Parathyroid adenoma (tissue), 2 donors: ENCODE measurements around the gene GPC6.
"Not testable (repeated sequence)": the region's sequence is repeated elsewhere in the genome, so short reads cannot be mapped to it uniquely, and the experiment has no call there.

Experiments
- H2AFZ ChIP-seq: fragments of 300-600 bp; sonication (generic); one replicate; pipeline ENCODE4 v1.7.0; 2017; ENCODE audit warnings: antibody characterized with exemption, mild to moderate bottlenecking
- H3K27ac ChIP-seq: fragments of 300-600 bp; sonication (generic); one replicate; pipeline ENCODE4 v1.7.0; 2017
- H3K27me3 ChIP-seq: fragments of 300-600 bp; sonication (generic); one replicate; pipeline ENCODE4 v1.7.0; 2017; ENCODE audit warnings: low read length; ENCODE audit not compliant: control insufficient read depth, insufficient read depth
- H3K36me3 ChIP-seq: fragments of 300-600 bp; sonication (generic); one replicate; pipeline ENCODE4 v1.7.0; 2017; ENCODE audit warnings: low read length; ENCODE audit not compliant: control insufficient read depth, insufficient read depth
- H3K4me1 ChIP-seq: fragments of 300-600 bp; sonication (generic); one replicate; pipeline ENCODE4 v1.7.0; 2017; ENCODE audit warnings: control low read depth
- H3K4me2 ChIP-seq: fragments of 300-600 bp; sonication (generic); one replicate; pipeline ENCODE4 v1.7.0; 2017; ENCODE audit warnings: low read length
- H3K4me3 ChIP-seq: fragments of 300-600 bp; sonication (generic); one replicate; pipeline ENCODE4 v1.7.0; 2017; ENCODE audit warnings: low read depth, low read length
- H3K79me2 ChIP-seq: fragments of 300-600 bp; sonication (generic); one replicate; pipeline ENCODE4 v1.7.0; 2017; ENCODE audit warnings: control low read depth
- H3K9ac ChIP-seq: fragments of 300-600 bp; sonication (generic); one replicate; pipeline ENCODE4 v1.7.0; 2017; ENCODE audit warnings: mild to moderate bottlenecking
- H3K9me3 ChIP-seq: fragments of 300-600 bp; sonication (generic); one replicate; pipeline ENCODE4 v1.7.0; 2017; ENCODE audit warnings: low read length; ENCODE audit not compliant: control insufficient read depth
- TF ChIP-seq, protein P1 (sequence below): fragments of 300-600 bp; sonication (generic); IDR thresholded peaks from one replicate; pipeline ENCODE4 v1.7.0; 2017; ENCODE audit warnings: antibody characterized with exemption, mild to moderate bottlenecking
- donor health status: primary hyperparathyroidism.

The GPC6 gene

DNA sequence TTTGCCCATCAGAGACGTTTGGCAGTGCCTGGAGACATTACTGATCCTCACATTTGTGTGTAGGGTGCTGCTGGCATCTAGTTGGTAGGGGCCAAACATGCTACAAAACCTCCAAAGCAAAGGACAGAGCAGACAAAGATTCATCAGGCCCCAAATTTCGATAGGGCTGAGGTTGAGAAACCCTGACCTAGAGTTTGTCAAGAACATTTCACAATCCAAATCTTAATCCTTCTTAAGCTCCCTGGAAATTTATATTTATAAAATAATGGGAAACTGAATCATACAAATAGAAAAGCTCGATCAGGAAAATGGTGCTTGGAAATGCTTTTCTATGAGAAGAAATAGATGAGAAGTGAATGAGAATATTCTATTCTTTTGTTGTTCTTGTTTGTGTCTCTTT, 979.3 kb downstream of the GPC6 start:
- Histone ChIP-seq H2AFZ (no peak overlapping the region), H3K36me3 (no peaks in the 10 kb centered on the region), H3K27ac (no peak overlapping the region), H3K9ac (no peak overlapping the region), H3K4me3 (no peak overlapping the region), H3K4me1 (peaks cover 5% of the 10 kb centered on the region), H3K79me2 (no peaks in the 10 kb centered on the region), H3K9me3 (no peaks in the 10 kb centered on the region), H3K4me2 (no peak overlapping the region), H3K27me3 (no peaks in the 10 kb centered on the region)
- TF ChIP-seq, protein P1, sequence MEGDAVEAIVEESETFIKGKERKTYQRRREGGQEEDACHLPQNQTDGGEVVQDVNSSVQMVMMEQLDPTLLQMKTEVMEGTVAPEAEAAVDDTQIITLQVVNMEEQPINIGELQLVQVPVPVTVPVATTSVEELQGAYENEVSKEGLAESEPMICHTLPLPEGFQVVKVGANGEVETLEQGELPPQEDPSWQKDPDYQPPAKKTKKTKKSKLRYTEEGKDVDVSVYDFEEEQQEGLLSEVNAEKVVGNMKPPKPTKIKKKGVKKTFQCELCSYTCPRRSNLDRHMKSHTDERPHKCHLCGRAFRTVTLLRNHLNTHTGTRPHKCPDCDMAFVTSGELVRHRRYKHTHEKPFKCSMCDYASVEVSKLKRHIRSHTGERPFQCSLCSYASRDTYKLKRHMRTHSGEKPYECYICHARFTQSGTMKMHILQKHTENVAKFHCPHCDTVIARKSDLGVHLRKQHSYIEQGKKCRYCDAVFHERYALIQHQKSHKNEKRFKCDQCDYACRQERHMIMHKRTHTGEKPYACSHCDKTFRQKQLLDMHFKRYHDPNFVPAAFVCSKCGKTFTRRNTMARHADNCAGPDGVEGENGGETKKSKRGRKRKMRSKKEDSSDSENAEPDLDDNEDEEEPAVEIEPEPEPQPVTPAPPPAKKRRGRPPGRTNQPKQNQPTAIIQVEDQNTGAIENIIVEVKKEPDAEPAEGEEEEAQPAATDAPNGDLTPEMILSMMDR = no peak

DNA sequence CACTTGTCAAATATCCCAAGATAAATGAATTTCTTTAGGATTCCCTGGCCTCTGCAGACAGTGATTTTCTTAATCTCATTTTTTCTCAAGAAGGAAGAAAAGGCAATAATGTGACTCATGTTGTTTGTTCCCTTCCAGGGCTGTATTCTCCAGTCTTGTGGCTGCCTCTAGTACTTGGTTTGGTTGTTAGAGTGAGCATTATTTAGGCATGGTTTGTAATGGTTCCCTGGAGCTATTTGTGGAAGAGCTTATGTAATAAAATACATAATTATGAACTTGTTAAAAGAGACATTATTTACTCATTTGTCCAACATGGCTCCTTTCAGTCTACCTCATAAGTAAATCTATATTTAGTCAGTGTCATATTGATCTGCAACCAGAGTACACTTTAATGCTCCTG, 982.5 kb downstream of the GPC6 start:
- no peak overlapping the region for H3K27ac ChIP-seq
- H3K9me3 ChIP-seq = no peaks in the 10 kb centered on the region
- H3K79me2 ChIP-seq = no peaks in the 10 kb centered on the region
- H3K4me2 ChIP-seq = no peak overlapping the region
- no peaks in the 10 kb centered on the region for H3K36me3 ChIP-seq
- no peak overlapping the region for H2AFZ ChIP-seq
- no peak overlapping the region for H3K9ac ChIP-seq
- H3K4me3 ChIP-seq = no peak overlapping the region
- no peaks in the 10 kb centered on the region for H3K27me3 ChIP-seq
- TF ChIP-seq, protein P1 = no peak
- H3K4me1 ChIP-seq = peaks cover 5% of the 10 kb centered on the region

DNA sequence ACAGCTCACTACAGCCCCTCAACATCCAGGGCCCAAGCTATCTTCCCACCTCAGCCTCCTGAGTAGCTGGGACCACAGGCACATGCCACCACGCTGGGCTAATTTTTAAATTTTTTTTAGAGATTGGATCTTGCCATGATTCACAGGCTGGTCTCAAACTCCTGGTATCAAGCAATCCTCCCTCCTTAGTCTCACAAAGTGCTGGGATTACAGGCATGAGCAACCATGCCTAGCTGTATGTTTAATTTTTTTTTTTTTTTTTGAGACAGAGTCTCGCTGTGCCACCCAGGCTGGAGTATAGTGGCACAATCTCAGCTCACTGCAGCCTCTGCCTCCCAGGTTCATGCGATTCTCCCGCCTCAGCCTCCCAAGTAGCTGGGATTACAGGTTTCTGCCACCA, 983.3 kb downstream of the GPC6 start:
- H3K9me3 ChIP-seq = not testable (repeated sequence)

DNA sequence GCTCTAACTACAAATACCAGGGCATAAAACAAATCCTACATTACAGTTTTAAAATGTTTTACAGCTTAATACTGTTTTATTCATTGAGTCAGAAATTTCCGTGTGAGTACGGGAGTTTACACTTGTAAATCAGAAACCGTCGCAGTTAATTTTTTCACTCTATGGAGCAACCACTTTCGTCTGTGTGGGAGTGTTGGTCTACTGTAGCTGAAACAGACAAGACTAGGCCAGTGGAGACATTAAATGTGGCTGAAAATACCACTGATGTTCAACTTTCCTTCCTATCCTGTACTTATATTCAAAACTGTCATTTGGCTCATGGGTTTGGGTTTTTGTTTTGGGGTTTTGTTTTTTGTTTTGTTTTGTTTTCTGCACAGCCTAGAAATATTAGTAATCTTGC, 984.2 kb downstream of the GPC6 start:
- H2AFZ ChIP-seq = no peak overlapping the region
- H3K79me2 ChIP-seq = no peaks in the 10 kb centered on the region
- no peak overlapping the region for H3K27ac ChIP-seq
- TF ChIP-seq, protein P1 = no peak
- H3K9ac ChIP-seq = no peak overlapping the region
- no peaks in the 10 kb centered on the region for H3K27me3 ChIP-seq
- no peaks in the 10 kb centered on the region for H3K9me3 ChIP-seq
- H3K4me3 ChIP-seq = no peak overlapping the region
- no peaks in the 10 kb centered on the region for H3K4me1 ChIP-seq
- no peaks in the 10 kb centered on the region for H3K36me3 ChIP-seq
- no peak overlapping the region for H3K4me2 ChIP-seq

More for the DNA sequence above, 983.3 kb downstream of the GPC6 start:
- not testable (repeated sequence) for H3K27me3 ChIP-seq, H3K4me3 ChIP-seq, H3K4me1 ChIP-seq, H3K36me3 ChIP-seq, H3K4me2 ChIP-seq, H2AFZ ChIP-seq, H3K79me2 ChIP-seq, H3K27ac ChIP-seq, H3K9ac ChIP-seq

DNA sequence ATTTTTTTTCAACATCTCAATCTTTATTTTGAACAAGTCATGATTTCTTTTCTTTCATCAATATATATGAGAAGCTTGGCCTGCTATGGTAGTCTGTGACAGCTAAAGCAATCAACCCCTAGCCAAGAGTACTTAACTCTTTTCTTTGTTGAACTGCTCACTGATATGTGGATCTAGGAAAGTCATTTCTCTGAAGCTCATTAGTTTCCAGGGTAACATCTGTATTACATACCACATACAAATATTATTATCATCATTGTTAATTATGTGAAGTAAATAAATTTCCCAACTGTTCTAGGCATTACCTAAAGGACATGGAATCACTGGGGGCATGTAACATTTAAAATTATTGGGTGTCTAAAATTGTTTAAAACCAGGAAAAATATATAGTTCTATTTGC, 985.6 kb downstream of the GPC6 start:
- H3K36me3 ChIP-seq = no peaks in the 10 kb centered on the region
- H3K9ac ChIP-seq = no peak overlapping the region
- H3K4me3 ChIP-seq = no peak overlapping the region
- H3K79me2 ChIP-seq = no peaks in the 10 kb centered on the region
- no peak overlapping the region for H2AFZ ChIP-seq
- no peak overlapping the region for H3K4me2 ChIP-seq
- H3K27me3 ChIP-seq = no peaks in the 10 kb centered on the region
- no peak overlapping the region for H3K27ac ChIP-seq
- H3K4me1 ChIP-seq = no peaks in the 10 kb centered on the region
- TF ChIP-seq, protein P1 = no peak
- no peaks in the 10 kb centered on the region for H3K9me3 ChIP-seq
